ENCODE data around the gene C11orf71.

The C11orf71 gene

GRCh38 chr11:114400216-114400914 is at the start of gene C11orf71, which contains the start of gene RBM7:
Gene C11orf71, minus strand, starts transcription at chr11:114400511. Its CDS starts 180 bp downstream, at chr11:114400331.
Gene RBM7, plus strand, starts transcription at chr11:114400666. Its CDS starts 6 bp downstream, at chr11:114400672.
- DNase-seq: peak; percentile 98

- DNase-seq: no peak
Observed at GRCh38 chr11:114449845-114450244, 49.5 kb upstream of the C11orf71 start.

- no peak for DNase-seq
Observed at GRCh38 chr11:114448749-114449482, 48.6 kb upstream of the C11orf71 start.

- DNase-seq: no peak
Observed at GRCh38 chr11:114447892-114448291, 47.6 kb upstream of the C11orf71 start.

- DNase-seq: no peak
Observed at GRCh38 chr11:114447444-114447843, 47.1 kb upstream of the C11orf71 start.

GRCh38 chr11:114442536-114442935 is 42.2 kb upstream of the C11orf71 start:
- no peak for DNase-seq

- DNase-seq: no peak
Observed at GRCh38 chr11:114441921-114442320, 41.6 kb upstream of the C11orf71 start.

- DNase-seq: no peak
Observed at GRCh38 chr11:114440971-114441763, 40.9 kb upstream of the C11orf71 start.

GRCh38 chr11:114440121-114440860 is 40.0 kb upstream of the C11orf71 start:
- no peak for DNase-seq

GRCh38 chr11:114439229-114440120 is 39.2 kb upstream of the C11orf71 start, which contains the start of gene REXO2:
Gene REXO2, plus strand, starts transcription at chr11:114439467. Its CDS starts 62 bp downstream, at chr11:114439529.
- DNase-seq: peak; percentile 95

- DNase-seq: no peak
Observed at GRCh38 chr11:114438303-114438702, 38.0 kb upstream of the C11orf71 start.

- no peak for DNase-seq
Observed at GRCh38 chr11:114433376-114433775, 33.1 kb upstream of the C11orf71 start.

- DNase-seq: no peak
Observed at GRCh38 chr11:114432893-114433292, 32.6 kb upstream of the C11orf71 start.

GRCh38 chr11:114430290-114430689 is 30.0 kb upstream of the C11orf71 start:
- DNase-seq: no peak

- no peak for DNase-seq
Observed at GRCh38 chr11:114426280-114426679, 26.0 kb upstream of the C11orf71 start.

- DNase-seq: no peak
Observed at GRCh38 chr11:114416441-114416961, 16.2 kb upstream of the C11orf71 start.

- DNase-seq: no peak
Observed at GRCh38 chr11:114413958-114414357, 13.6 kb upstream of the C11orf71 start.

GRCh38 chr11:114412946-114413345 is 12.6 kb upstream of the C11orf71 start:
- DNase-seq: no peak

- DNase-seq: no peak
Observed at GRCh38 chr11:114401311-114401710, 1.0 kb upstream of the C11orf71 start.

GRCh38 chr11:114400915-114401223 is 558 bp upstream of the C11orf71 start:
- no peak for DNase-seq

GRCh38 chr11:114399490-114400215 is 658 bp downstream of the C11orf71 start:
- no peak for DNase-seq

Data from CD4-positive, alpha-beta T cell treated with Interleukin-12 subunit alpha and Interleukin-12 subunit beta, for 1 hour (primary cell).